Esophagus muscularis mucosa (tissue), 4 donors: ENCODE measurements around the gene ABO. TPM values are rescaled to one million over a fixed set of nuclear protein-coding genes. Genes with fewer than 3 reads are reported as not detected.

Source experiments
- DNase-seq: peaks from one replicate; pipeline ENCODE4 v3.0.0-alpha.2; 2017; ENCODE audit errors: extremely low spot score
- H3K27ac ChIP-seq, 4 donors: fragments of 200-600 bp; sonication (generic); replicated peaks in 1 of 4; 1 replicate in 3 of 4; 2 replicates in 1 of 4; pipeline ENCODE4 v1.5.1; 2016 to 2019; ENCODE audit warnings: mild to moderate bottlenecking in 1 of 4
- H3K27me3 ChIP-seq, 4 donors: fragments of 200-600 bp; sonication (generic); one replicate each; pipeline versions ENCODE4 v1.5.1 to v1.6.0; 2016 to 2019
- H3K36me3 ChIP-seq, 4 donors: fragments of 200-600 bp; sonication (generic); one replicate each; pipeline ENCODE4 v1.5.1; 2016 to 2019
- H3K4me1 ChIP-seq, 4 donors: fragments of 200-600 bp; sonication (generic); one replicate each; pipeline ENCODE4 v1.5.1; 2016 to 2019
- H3K4me3 ChIP-seq, 4 donors: fragments of 200-600 bp; sonication (generic); 1 replicate in 2 of 4; 2 replicates in 2 of 4; pipeline ENCODE4 v1.5.1; 2016 to 2019; ENCODE audit warnings: mild to moderate bottlenecking in 4 of 4, moderate library complexity in 1 of 4
- H3K9me3 ChIP-seq, 4 donors: fragments of 200-600 bp; sonication (generic); 1 replicate in 3 of 4; 2 replicates in 1 of 4; pipeline ENCODE4 v1.5.1; 2016 to 2019
- EP300 ChIP-seq: sonication (generic); formaldehyde crosslinking; IDR thresholded peaks from one replicate; pipeline ENCODE4 v1.6.1; 2017; ENCODE audit warnings: antibody characterized with exemption
- POLR2A ChIP-seq: fragments of 450-650 bp; IDR thresholded peaks from one replicate; pipeline ENCODE4 v1.6.1; 2017; ENCODE audit warnings: antibody characterized with exemption, moderate library complexity, mild to moderate bottlenecking, low read depth
- POLR2AphosphoS5 ChIP-seq, 2 donors: sonication (generic); formaldehyde crosslinking; IDR thresholded peaks; one replicate each; pipeline ENCODE4 v1.6.1; 2017; ENCODE audit warnings: antibody characterized with exemption in 2 of 2
- WGBS: methylation state at CpG from one replicate; pipeline ENCODE4 v1.1.5; 2018; 5-methylcytosine and 5-hydroxymethylcytosine counted together
- intact Hi-C: fragments of 100-400 bp; cut with DNase I; formaldehyde crosslinking; loops from one replicate; pipeline ENCODE4 v1.15.1; 2023
- total RNA-seq, 4 donors: library from RNA; depleted of rRNA; stranded (reverse); fragments of >200 nt; gene quantifications; one replicate each; pipeline versions ENCODE4 v1.1.0 to v1.2.1, GENCODE V29; 2016
- TF ChIP-seq, protein P1 (sequence below), 3 experiments: fragments of 200-600 bp in 2 of 3; fragments of 450-650 bp in 1 of 3; sonication (generic) in 2 of 3; IDR thresholded peaks; one replicate each; pipeline ENCODE4 v1.5.1; 2017 to 2019; ENCODE audit warnings: antibody characterized with exemption in 3 of 3, mild to moderate bottlenecking in 2 of 3, moderate library complexity in 1 of 3

ABO gene
- total RNA-seq, 4 donors from 2014 or later = 0.33 to 3.8 (median 1.2) TPM

DNA sequence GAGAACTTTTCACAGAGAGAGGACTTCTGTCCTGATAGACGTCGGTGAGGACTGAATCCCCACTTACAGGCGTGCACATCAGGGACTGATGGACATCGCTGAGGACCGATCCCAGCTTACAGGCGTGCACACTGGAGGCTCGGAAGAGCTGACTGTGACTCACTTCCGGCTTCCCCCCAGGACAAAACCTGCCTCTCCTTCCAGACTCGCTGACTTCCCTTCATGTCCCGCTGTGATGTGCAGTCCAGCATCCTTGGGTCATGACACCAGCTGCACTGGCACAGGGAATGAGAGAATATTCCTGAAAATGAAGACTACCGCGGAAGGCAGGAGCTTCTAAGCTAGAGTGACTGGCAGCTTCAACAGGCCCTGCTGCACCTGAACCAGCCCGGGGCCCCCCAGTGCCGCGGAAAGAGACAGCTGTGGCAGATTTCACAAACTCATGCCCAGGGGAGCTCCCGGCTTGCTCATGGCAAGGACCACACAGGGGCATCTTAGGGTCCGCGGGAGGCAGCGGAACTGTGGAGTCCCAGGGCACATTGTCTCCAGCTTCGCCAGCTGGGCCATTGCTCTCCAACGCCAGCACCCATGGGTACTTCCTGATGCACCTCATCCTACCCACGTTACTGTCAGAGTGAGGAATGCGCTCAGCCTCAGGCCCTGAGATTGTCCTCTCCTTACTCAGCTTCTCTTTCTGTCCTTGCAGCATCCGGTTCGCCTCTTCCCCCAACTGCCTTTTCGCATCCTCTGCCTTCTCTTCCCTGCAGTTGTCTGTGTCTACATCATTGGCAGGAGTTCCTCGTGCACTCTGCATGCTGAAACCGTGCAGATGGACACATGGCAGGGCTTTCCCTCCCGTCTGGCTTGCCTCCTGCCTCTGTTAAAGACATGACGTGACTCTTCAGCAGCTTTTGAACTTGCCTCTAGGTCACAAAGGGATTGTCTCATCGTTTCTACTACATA lies 31.5 kb upstream of the ABO start:
- 66% methylated on average over 29 of the region's 31 CpGs for WGBS

DNA sequence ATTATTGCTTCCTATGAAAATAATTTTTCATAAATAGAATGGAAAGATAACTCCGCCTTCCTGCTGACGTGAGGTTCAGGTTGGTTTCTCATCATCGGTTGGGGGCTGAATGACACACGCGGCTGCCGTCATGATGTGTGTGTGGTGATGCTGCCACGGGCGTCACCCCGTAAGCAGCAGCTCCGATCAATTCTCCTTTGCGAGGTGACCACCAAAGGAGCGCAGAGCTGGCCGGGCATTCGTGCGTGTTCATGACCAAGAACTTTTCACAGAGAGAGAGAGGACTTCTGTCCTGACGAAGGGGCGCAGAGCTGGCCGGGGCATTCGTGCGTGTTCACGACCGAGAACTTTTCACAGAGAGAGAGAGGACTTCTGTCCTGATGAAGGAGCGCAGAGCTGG lies 30.7 kb upstream of the ABO start:
- H3K9me3 ChIP-seq = no peaks in the 10 kb centered on the region
- WGBS = 86% methylated on average over 14 of the region's 23 CpGs
- H3K36me3 ChIP-seq = no peaks in the 10 kb centered on the region
- H3K4me1 ChIP-seq = no peaks in the 10 kb centered on the region
- H3K4me3 ChIP-seq = no peak overlapping the region
- peaks cover 0 to 49% (median 2%) of the 10 kb centered on the region in 4 donors for H3K27me3 ChIP-seq
- DNase-seq = no peak
- intact Hi-C loops = no loop called here
- no peak for TF ChIP-seq EP300
- TF ChIP-seq POLR2A = no peak
- no peak for TF ChIP-seq POLR2AphosphoS5 (IDR thresholded peaks at IDR 0.05)
- TF ChIP-seq, protein P1, sequence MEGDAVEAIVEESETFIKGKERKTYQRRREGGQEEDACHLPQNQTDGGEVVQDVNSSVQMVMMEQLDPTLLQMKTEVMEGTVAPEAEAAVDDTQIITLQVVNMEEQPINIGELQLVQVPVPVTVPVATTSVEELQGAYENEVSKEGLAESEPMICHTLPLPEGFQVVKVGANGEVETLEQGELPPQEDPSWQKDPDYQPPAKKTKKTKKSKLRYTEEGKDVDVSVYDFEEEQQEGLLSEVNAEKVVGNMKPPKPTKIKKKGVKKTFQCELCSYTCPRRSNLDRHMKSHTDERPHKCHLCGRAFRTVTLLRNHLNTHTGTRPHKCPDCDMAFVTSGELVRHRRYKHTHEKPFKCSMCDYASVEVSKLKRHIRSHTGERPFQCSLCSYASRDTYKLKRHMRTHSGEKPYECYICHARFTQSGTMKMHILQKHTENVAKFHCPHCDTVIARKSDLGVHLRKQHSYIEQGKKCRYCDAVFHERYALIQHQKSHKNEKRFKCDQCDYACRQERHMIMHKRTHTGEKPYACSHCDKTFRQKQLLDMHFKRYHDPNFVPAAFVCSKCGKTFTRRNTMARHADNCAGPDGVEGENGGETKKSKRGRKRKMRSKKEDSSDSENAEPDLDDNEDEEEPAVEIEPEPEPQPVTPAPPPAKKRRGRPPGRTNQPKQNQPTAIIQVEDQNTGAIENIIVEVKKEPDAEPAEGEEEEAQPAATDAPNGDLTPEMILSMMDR (IDR thresholded peaks at IDR 0.05) = no peak
- no peak overlapping the region for H3K27ac ChIP-seq

More for the DNA sequence above, 31.5 kb upstream of the ABO start:
- H3K4me1 ChIP-seq = no peaks in the 10 kb centered on the region
- H3K36me3 ChIP-seq = no peaks in the 10 kb centered on the region
- no peak overlapping the region for H3K27ac ChIP-seq
- peaks cover 0 to 49% (median 2%) of the 10 kb centered on the region in 4 donors for H3K27me3 ChIP-seq
- no peak for DNase-seq
- H3K9me3 ChIP-seq = no peaks in the 10 kb centered on the region
- H3K4me3 ChIP-seq = no peak overlapping the region
- TF ChIP-seq POLR2AphosphoS5 (IDR thresholded peaks at IDR 0.05) = no peak
- TF ChIP-seq POLR2A = no peak
- no peak for TF ChIP-seq EP300
- TF ChIP-seq, protein P1 (IDR thresholded peaks at IDR 0.05) = no peak
- intact Hi-C loops = no loop called here

DNA sequence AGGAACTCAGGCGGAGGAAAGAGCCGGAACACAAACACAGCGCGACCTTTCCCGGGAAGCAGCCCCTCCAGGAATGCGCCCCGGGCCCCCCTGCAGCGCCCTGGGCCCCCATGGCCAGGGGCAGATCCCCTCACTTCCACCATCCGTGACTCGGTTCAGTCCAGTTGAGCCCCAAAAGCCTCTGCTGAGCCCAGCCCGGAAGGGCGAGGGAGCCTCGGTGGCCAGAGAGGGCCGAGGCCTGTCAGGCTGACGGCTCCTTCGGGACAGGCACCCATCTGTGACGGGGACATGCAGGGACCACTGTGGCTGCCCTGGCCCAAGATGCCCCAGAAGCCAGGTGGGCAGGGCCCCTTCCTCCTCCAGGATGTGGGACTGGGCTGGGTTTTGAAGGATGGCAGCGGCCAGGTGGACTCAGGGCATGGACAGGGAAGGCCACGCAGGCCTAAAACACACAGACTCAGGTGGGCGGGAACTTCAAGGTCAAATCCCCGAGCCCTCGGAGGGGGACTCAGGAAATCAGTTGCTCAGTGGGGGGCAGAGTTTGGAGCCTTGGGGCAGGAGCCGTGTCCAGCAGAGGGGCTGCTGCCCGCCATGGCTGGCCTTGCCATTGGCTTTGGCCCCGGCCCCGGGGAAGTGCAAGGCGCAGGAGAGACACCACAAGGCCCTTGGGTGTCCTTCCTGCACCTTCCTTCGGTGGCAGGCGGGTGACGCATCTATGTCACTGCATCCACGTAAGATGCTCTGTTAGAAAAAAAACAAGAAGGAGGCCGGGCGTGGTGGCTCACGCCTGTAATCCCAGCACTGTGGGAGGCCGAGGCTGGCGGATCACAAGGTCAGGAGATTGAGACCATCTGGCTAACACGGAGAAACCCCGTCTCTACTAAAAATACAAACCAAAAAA lies 29.7 kb upstream of the ABO start:
- TF ChIP-seq POLR2AphosphoS5 (IDR thresholded peaks at IDR 0.05) (no peak), POLR2A (no peak), EP300 (no peak)
- TF ChIP-seq, protein P1 (IDR thresholded peaks at IDR 0.05) = no peak
- 87% methylated on average over 35 of the region's 38 CpGs for WGBS
- H3K27ac ChIP-seq = no peak overlapping the region
- no peak for DNase-seq
- intact Hi-C loops = no loop called here
- no peak overlapping the region for H3K4me3 ChIP-seq
- H3K36me3 ChIP-seq = no peaks in the 10 kb centered on the region
- H3K4me1 ChIP-seq = no peaks in the 10 kb centered on the region
- H3K9me3 ChIP-seq = no peaks in the 10 kb centered on the region
- H3K27me3 ChIP-seq = peaks cover 0 to 44% (median 2%) of the 10 kb centered on the region in 4 donors

DNA sequence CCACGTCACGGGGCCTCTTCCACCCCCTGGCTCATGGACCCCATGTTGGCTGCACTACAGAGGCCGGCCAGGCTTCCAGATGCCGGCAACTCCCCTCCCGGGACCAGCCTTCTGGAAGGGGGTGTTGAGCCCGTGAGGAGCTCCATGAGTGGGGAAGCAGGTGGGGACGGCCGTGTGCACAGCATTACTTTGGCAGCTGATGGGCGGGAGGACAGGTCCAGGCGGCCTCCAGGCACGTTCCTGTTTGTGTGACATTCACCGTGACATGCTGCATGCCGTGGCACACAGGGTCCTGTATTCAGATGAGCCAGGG lies 29.1 kb upstream of the ABO start:
- no peaks in the 10 kb centered on the region for H3K9me3 ChIP-seq
- 63% methylated on average over 12 of the region's 13 CpGs for WGBS
- TF ChIP-seq, protein P1 (IDR thresholded peaks at IDR 0.05) = no peak
- TF ChIP-seq EP300 (no peak), POLR2A (no peak), POLR2AphosphoS5 (IDR thresholded peaks at IDR 0.05) (no peak)
- no peaks in the 10 kb centered on the region for H3K4me1 ChIP-seq
- no peak for DNase-seq
- no peak overlapping the region for H3K27ac ChIP-seq
- H3K27me3 ChIP-seq = peaks cover 0 to 38% (median 2%) of the 10 kb centered on the region in 4 donors
- H3K36me3 ChIP-seq = no peaks in the 10 kb centered on the region
- intact Hi-C loops = no loop called here
- no peak overlapping the region for H3K4me3 ChIP-seq
